ENCODE data around the gene SLC5A8.

GRCh38 chr12:101166866-101167265 lies 43.2 kb downstream of the SLC5A8 start:
- TF ChIP-seq, protein P1, sequence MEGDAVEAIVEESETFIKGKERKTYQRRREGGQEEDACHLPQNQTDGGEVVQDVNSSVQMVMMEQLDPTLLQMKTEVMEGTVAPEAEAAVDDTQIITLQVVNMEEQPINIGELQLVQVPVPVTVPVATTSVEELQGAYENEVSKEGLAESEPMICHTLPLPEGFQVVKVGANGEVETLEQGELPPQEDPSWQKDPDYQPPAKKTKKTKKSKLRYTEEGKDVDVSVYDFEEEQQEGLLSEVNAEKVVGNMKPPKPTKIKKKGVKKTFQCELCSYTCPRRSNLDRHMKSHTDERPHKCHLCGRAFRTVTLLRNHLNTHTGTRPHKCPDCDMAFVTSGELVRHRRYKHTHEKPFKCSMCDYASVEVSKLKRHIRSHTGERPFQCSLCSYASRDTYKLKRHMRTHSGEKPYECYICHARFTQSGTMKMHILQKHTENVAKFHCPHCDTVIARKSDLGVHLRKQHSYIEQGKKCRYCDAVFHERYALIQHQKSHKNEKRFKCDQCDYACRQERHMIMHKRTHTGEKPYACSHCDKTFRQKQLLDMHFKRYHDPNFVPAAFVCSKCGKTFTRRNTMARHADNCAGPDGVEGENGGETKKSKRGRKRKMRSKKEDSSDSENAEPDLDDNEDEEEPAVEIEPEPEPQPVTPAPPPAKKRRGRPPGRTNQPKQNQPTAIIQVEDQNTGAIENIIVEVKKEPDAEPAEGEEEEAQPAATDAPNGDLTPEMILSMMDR (IDR thresholded peaks at IDR 0.05): no peak
- no peak for TF ChIP-seq EZH2 (IDR thresholded peaks at IDR 0.05; ENCODE audit: borderline replicate concordance, insufficient read depth, low read depth, low read length, poor library complexity, severe bottlenecking)
